HepG2 (cell line): ENCODE data around the gene C2CD2. TPM values are rescaled to one million over a fixed set of nuclear protein-coding genes. Genes with fewer than 3 reads are reported as not detected.

ENCODE experiments used
- ATAC-seq: fragments of 200-7000 bp; cut with Tn5 transposase; 3 replicates; pipeline ENCODE4 v1.9.1; 2020; ENCODE audit warnings: mild to moderate bottlenecking, moderate library complexity
- BruUV-seq: library from RNA; stranded (reverse); fragments of 400-500 nt; replicated peaks from 2 replicates; lab custom pipeline; 2021; lab: Mats Ljungman, UMichigan
- CTCF ChIA-PET: fragments of 300-600 bp; formaldehyde crosslinking; extraction: SDS; loops from one replicate; lab custom pipeline; 2021; ENCODE audit warnings: low total read pairs, inconsistent platforms, low intra/inter-chr PET ratio; lab: Yijun Ruan, JAX
- POLR2A ChIA-PET: fragments of 350-600 bp; sonication (Branson Sonifier 250); formaldehyde crosslinking; loops from one replicate; lab custom pipeline; 2020; ENCODE audit warnings: antibody characterized with exemption, inconsistent platforms; lab: Yijun Ruan, JAX
- DNase-seq: peaks from one replicate; pipeline ENCODE4 v3.0.0-alpha.2; 2015; ENCODE audit warnings: low spot score
- FAIRE-seq: peaks from 3 replicates; lab custom pipeline; 2011; peaks lifted over from hg19 to GRCh38; lab: Jason Lieb, UNC
- H2AFZ ChIP-seq: one replicate; pipeline ENCODE4 v1.6.1; 2011; ENCODE audit warnings: low read length, inconsistent platforms
- H3K27ac ChIP-seq: fragments of 300-600 bp; 3 replicates; pipeline ENCODE4 v1.8.0; 2011; ENCODE audit warnings: mixed run types, mild to moderate bottlenecking, mixed read lengths, low read length, inconsistent platforms; ENCODE audit not compliant: insufficient read depth; ENCODE audit errors: extremely low read length
- H3K27me3 ChIP-seq, 2 experiments: fragments of 200-600 bp in 1 of 2; 2 replicates in 1 of 2; 3 replicates in 1 of 2; pipeline versions ENCODE4 v1.6.0 to v1.8.0; 2011; ENCODE audit warnings: low read length in 2 of 2, mild to moderate bottlenecking in 2 of 2, moderate library complexity in 2 of 2, inconsistent platforms in 1 of 2; ENCODE audit not compliant: insufficient read depth in 2 of 2, control insufficient read depth in 1 of 2
- H3K36me3 ChIP-seq, 2 experiments: fragments of 200-600 bp in 1 of 2; replicated peaks in 1 of 2; 2 replicates in 1 of 2; 3 replicates in 1 of 2; pipeline versions ENCODE4 v1.5.1 to v1.8.0; 2011; ENCODE audit warnings: low read length in 2 of 2, inconsistent platforms in 1 of 2; ENCODE audit not compliant: insufficient read depth in 2 of 2, control insufficient read depth in 1 of 2
- H3K4me1 ChIP-seq: 2 replicates; pipeline ENCODE4 v1.5.1; 2012; ENCODE audit warnings: low read length, inconsistent platforms; ENCODE audit not compliant: insufficient read depth
- H3K4me2 ChIP-seq: 2 replicates; pipeline ENCODE4 v1.6.0; 2011; ENCODE audit warnings: low read depth, low read length, inconsistent platforms
- H3K4me3 ChIP-seq, 3 experiments: fragments of 200-600 bp in 1 of 3; sonication (generic), shearing (Covaris generic) in 1 of 3; replicated peaks in 1 of 3; 2 replicates each; pipeline ENCODE4 v1.5.1; 2011 to 2016; ENCODE audit warnings: low read length in 3 of 3, inconsistent platforms in 2 of 3, low read depth in 2 of 3, mild to moderate bottlenecking in 2 of 3, control low read depth in 1 of 3, mixed read lengths in 1 of 3; ENCODE audit not compliant: insufficient read depth in 1 of 3
- H3K79me2 ChIP-seq: one replicate; pipeline ENCODE4 v1.6.1; 2011; ENCODE audit warnings: low read length, inconsistent platforms; ENCODE audit not compliant: insufficient read depth
- H3K9ac ChIP-seq: 2 replicates; pipeline ENCODE4 v1.6.0; 2011; ENCODE audit warnings: mild to moderate bottlenecking, low read depth, low read length, inconsistent platforms; ENCODE audit not compliant: insufficient read depth
- H3K9me3 ChIP-seq: 2 replicates; pipeline ENCODE4 v1.5.1; 2012; ENCODE audit warnings: mild to moderate bottlenecking, low read length
- H4K20me1 ChIP-seq: 2 replicates; pipeline ENCODE4 v1.6.0; 2011; ENCODE audit warnings: inconsistent platforms, mild to moderate bottlenecking, low read length, moderate library complexity; ENCODE audit not compliant: insufficient read depth
- ARID2 ChIP-seq: sonication (generic); formaldehyde crosslinking; IDR thresholded peaks from 2 replicates; pipeline ENCODE4 v1.8.1; 2022; ENCODE audit warnings: mild to moderate bottlenecking, missing genetic modification reagents, borderline replicate concordance
- EZH2 ChIP-seq: conservative IDR thresholded peaks from 2 replicates; pipeline ENCODE4 v1.6.1; 2012; ENCODE audit warnings: mild to moderate bottlenecking, low read depth, low read length, moderate library complexity
- NFYC ChIP-seq: IDR thresholded peaks from 2 replicates; pipeline ENCODE4 v1.6.1; 2016; ENCODE audit warnings: missing genetic modification reagents, missing compliant biosample characterization
- SALL1 ChIP-seq: sonication (generic); formaldehyde crosslinking; IDR thresholded peaks from 2 replicates; pipeline ENCODE4 v1.8.0; 2022; ENCODE audit warnings: mild to moderate bottlenecking, missing genetic modification reagents
- ZNF17 ChIP-seq: sonication (generic); formaldehyde crosslinking; IDR thresholded peaks from 2 replicates; pipeline ENCODE4 v1.5.0; 2020; ENCODE audit warnings: mild to moderate bottlenecking, missing genetic modification reagents
- ZNF782 ChIP-seq: sonication (generic); formaldehyde crosslinking; IDR thresholded peaks from 2 replicates; pipeline ENCODE4 v1.4.0; 2020; ENCODE audit warnings: missing genetic modification reagents, mild to moderate bottlenecking, borderline replicate concordance
- WGBS: methylation state at CpG from one replicate; pipeline ENCODE4 v1.1.6; 2017; ENCODE audit warnings: low lambda C conversion rate; 5-methylcytosine and 5-hydroxymethylcytosine counted together
- in situ Hi-C: cut with HindIII; loops from 2 replicates; pipeline ENCODE4 v1.10.0; 2017; ENCODE audit warnings: low pct_unique_long_range_greater_than_20kb; ENCODE audit not compliant: extremely low pct_ligation_motif_present
- intact Hi-C: fragments of 100-400 bp; cut with micrococcal nuclease; formaldehyde crosslinking; loops from one replicate; pipeline ENCODE4 v1.10.0; 2022; ENCODE audit not compliant: unreplicated experiment
- polyA plus RNA-seq, 8 experiments: library from polyadenylated mRNA; depleted of rRNA in 3 of 8; stranded (reverse) in 7 of 8; unstranded in 1 of 8; fragments of >200 nt; fragmentation: Illumina TruSeq in 4 of 8; extraction: Trizol in 4 of 8; gene quantifications; 2 replicates each; pipeline versions ENCODE4 v1.2.1 to v1.2.3, GENCODE V29; 2011 to 2016; ENCODE audit warnings: low read depth in 4 of 8, missing spikeins in 1 of 8, mixed read lengths in 1 of 8; ENCODE audit not compliant: insufficient read depth in 1 of 8
- total RNA-seq, 5 experiments: library from RNA; depleted of rRNA; stranded (reverse); fragments of >200 nt; fragmentation: Illumina TruSeq; extraction: Trizol; gene quantifications; 2 replicates each; pipeline ENCODE4 v1.2.3, GENCODE V29; 2016; ENCODE audit warnings: low read depth in 1 of 5
- TF ChIP-seq, protein P1 (sequence below): sonication (generic); formaldehyde crosslinking; IDR thresholded peaks from 2 replicates; pipeline ENCODE4 v1.4.0; 2020; ENCODE audit warnings: mild to moderate bottlenecking, low read depth, missing genetic modification reagents
- TF ChIP-seq, protein P2 (sequence below), 2 experiments: fragments of 450-650 bp in 1 of 2; sonication (generic) in 1 of 2; formaldehyde crosslinking; IDR thresholded peaks; 2 replicates each; pipeline versions ENCODE4 v1.5.0 to v1.8.0; 2020 to 2022; ENCODE audit warnings: mild to moderate bottlenecking in 1 of 2, missing genetic modification reagents in 1 of 2

The C2CD2 gene
- total and polyA plus RNA-seq, 2 of the 13 experiments (the other 11 are each of a cell fraction or from before 2014, with no cell fraction given), result 12.5 to 19.7 TPM

DNA sequence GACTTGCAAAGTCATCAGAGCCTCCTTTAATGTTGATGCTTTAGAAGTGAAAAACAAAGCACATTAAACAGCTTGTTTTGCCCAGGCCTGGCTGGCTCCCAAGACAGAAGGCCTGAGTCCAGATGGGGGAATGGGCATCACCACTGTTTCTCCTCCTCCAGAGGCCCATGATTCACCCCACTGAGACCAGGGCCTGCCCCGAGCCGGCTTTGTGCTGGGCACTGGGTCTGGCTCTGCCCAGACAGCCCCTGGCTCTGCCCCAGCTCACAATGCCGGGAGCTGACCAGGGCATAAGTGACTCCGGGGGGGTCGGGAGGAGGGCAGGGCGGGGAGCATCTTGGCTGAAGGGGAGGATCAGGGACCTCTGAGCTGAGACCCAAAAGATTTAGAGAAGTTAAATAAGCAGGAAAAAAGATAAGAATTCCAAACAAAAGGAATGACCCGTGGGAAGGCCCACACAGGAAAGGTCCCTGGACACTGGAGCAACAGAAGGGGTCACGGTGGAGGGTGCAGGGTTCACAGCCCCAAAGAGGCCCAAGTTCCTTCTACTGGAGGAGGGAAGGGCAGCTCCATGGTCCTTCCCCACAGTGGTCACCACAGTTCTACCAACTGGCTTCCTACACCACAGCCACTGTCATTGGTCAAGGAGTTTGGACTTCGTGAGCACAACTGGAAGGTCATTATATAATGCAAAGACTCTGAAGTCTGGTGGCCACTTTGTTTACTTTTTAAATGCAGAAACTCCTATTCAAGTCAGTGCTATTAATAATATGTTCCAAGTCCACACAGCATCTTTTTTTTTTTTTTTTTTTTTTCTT is 5.5 kb downstream of the C2CD2 start:
- intact Hi-C loops (no loop called here), in situ Hi-C loops (no loop called here)
- no peak overlapping the region for H3K27ac ChIP-seq
- TF ChIP-seq, protein P1, sequence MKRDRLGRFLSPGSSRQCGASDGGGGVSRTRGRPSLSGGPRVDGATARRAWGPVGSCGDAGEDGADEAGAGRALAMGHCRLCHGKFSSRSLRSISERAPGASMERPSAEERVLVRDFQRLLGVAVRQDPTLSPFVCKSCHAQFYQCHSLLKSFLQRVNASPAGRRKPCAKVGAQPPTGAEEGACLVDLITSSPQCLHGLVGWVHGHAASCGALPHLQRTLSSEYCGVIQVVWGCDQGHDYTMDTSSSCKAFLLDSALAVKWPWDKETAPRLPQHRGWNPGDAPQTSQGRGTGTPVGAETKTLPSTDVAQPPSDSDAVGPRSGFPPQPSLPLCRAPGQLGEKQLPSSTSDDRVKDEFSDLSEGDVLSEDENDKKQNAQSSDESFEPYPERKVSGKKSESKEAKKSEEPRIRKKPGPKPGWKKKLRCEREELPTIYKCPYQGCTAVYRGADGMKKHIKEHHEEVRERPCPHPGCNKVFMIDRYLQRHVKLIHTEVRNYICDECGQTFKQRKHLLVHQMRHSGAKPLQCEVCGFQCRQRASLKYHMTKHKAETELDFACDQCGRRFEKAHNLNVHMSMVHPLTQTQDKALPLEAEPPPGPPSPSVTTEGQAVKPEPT, result no peak
- no peak for TF ChIP-seq NFYC (CRISPR knock-in tag)
- TF ChIP-seq, protein P2, sequence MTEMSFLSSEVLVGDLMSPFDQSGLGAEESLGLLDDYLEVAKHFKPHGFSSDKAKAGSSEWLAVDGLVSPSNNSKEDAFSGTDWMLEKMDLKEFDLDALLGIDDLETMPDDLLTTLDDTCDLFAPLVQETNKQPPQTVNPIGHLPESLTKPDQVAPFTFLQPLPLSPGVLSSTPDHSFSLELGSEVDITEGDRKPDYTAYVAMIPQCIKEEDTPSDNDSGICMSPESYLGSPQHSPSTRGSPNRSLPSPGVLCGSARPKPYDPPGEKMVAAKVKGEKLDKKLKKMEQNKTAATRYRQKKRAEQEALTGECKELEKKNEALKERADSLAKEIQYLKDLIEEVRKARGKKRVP (CRISPR knock-in tag; IDR thresholded peaks at IDR 0.05), result no peak
- TF ChIP-seq ZNF17 (CRISPR knock-in tag), result no peak
- no peak for TF ChIP-seq EZH2
- no peak for TF ChIP-seq SALL1
- TF ChIP-seq ARID2 (CRISPR knock-in tag), result no peak
- no peak for TF ChIP-seq ZNF782 (CRISPR knock-in tag)
- no peaks in the 10 kb centered on the region for H3K9me3 ChIP-seq
- H3K79me2 ChIP-seq, result peaks cover 51% of the 10 kb centered on the region
- DNase-seq (no peak), ATAC-seq (no peak; the same call in 2 of the 3 replicates), FAIRE-seq (no peak)
- WGBS, result 62% methylated on average over 9 of the region's 9 CpGs
- H2AFZ ChIP-seq, result no peak overlapping the region
- CTCF ChIA-PET, result no interaction called here
- H3K4me3 ChIP-seq, result no peak overlapping the region
- no peaks in the 10 kb centered on the region for H4K20me1 ChIP-seq
- 0 out of 5 replicates have a peak, but pooled peaks cover 2 to 3% of the 10 kb centered on the region in 2 experiments for H3K36me3 ChIP-seq
- no peak overlapping the region for H3K9ac ChIP-seq
- POLR2A ChIA-PET, result interaction anchor here (1.4 kb wide), 1 partner anchor 22 kb away, joined by 6 read pairs; no protein-coding TSS in a partner anchor
- no TSS peak for BruUV-seq
- peaks cover 59% of the 10 kb centered on the region for H3K4me1 ChIP-seq
- H3K27me3 ChIP-seq, result no peaks in the 10 kb centered on the region
- H3K4me2 ChIP-seq, result peak overlapping the region; percentile 32; the same call in 1 of the 2 replicates
